ENCODE measurements around the gene ARHGAP30. TPM values are rescaled to one million over a fixed set of nuclear protein-coding genes. Genes with fewer than 3 reads are reported as not detected.

Gene ARHGAP30
- total and polyA plus RNA-seq, 2 donors (not counting 1 experiment from before 2014, with no cell fraction given), result not detected

DNA sequence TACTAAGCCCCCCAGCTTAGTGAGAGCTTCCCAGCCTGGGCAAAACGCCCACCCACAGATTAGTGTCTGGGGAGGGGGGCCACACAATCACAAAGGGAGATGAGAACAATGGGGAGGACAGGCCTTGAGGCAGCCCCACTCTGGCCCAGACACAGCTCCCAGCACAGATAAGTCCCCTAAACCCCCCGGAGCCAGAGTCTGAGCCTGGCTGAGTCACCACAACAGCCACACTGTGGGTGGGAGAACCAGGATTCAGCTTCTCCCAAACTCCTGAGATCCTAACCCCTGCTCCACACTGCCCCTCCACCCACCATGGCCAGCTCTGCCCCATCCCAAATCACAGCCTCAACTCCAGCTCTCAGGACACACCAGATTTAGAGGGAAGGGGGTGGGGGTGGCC lies 15.5 kb upstream of the ARHGAP30 start:
- H3K36me3 ChIP-seq (ENCODE audit: control insufficient read depth, insufficient read depth, low read length), result no peaks in the 10 kb centered on the region
- no peaks in the 10 kb centered on the region for H3K79me2 ChIP-seq (ENCODE audit: control insufficient read depth, insufficient read depth, low read length)
- no peak for TF ChIP-seq EZH2 (IDR thresholded peaks at IDR 0.05; ENCODE audit: low read length, missing control alignments)
- TF ChIP-seq, protein P1, sequence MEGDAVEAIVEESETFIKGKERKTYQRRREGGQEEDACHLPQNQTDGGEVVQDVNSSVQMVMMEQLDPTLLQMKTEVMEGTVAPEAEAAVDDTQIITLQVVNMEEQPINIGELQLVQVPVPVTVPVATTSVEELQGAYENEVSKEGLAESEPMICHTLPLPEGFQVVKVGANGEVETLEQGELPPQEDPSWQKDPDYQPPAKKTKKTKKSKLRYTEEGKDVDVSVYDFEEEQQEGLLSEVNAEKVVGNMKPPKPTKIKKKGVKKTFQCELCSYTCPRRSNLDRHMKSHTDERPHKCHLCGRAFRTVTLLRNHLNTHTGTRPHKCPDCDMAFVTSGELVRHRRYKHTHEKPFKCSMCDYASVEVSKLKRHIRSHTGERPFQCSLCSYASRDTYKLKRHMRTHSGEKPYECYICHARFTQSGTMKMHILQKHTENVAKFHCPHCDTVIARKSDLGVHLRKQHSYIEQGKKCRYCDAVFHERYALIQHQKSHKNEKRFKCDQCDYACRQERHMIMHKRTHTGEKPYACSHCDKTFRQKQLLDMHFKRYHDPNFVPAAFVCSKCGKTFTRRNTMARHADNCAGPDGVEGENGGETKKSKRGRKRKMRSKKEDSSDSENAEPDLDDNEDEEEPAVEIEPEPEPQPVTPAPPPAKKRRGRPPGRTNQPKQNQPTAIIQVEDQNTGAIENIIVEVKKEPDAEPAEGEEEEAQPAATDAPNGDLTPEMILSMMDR (conservative IDR thresholded peaks at IDR 0.05 in 1 of 2, IDR thresholded peaks at IDR 0.05 in 1 of 2; ENCODE audit: low read depth in 1 of 2, low read length in 2 of 2), result no peak
- no peak overlapping the region for H3K27ac ChIP-seq (ENCODE audit: insufficient read depth, low read length)
- H3K4me2 ChIP-seq (ENCODE audit: extremely low read depth, insufficient read depth, low read length), result no peak overlapping the region
- H3K27me3 ChIP-seq (ENCODE audit: control insufficient read depth, insufficient read depth, low read length), result no peaks in the 10 kb centered on the region
- no peak overlapping the region for H2AFZ ChIP-seq (ENCODE audit: low read length)
- peak in 1 of 2 donors; percentile 43 for DNase-seq (ENCODE audit: low read depth in 2 of 2)
- H3K4me3 ChIP-seq (replicated peaks in 1 of 4; ENCODE audit: control extremely low read depth in 1 of 4, insufficient read depth in 1 of 4, low read depth in 3 of 4, low read length in 4 of 4), result no peak overlapping the region
- peaks cover 21% of the 10 kb centered on the region for H3K4me1 ChIP-seq (ENCODE audit: control insufficient read depth, extremely low read depth, insufficient read depth, low read length)
- H3K9me3 ChIP-seq (ENCODE audit: control insufficient read depth, insufficient read depth, low read depth, low read length), result no peaks in the 10 kb centered on the region
- no peaks in the 10 kb centered on the region for H4K20me1 ChIP-seq (ENCODE audit: control insufficient read depth, extremely low read depth, insufficient read depth, low read length)
- H3K9ac ChIP-seq (ENCODE audit: insufficient read depth, low read length), result no peak overlapping the region

GRCh38 chr1:161084597-161084988 lies 14.9 kb upstream of the ARHGAP30 start:
- H3K27ac ChIP-seq (ENCODE audit: insufficient read depth, low read length), result no peak overlapping the region
- H3K9me3 ChIP-seq (ENCODE audit: control insufficient read depth, insufficient read depth, low read depth, low read length), result no peaks in the 10 kb centered on the region

GRCh38 chr1:161083748-161084596 lies 14.3 kb upstream of the ARHGAP30 start:
- TF ChIP-seq, protein P1 (conservative IDR thresholded peaks at IDR 0.05 in 1 of 2, IDR thresholded peaks at IDR 0.05 in 1 of 2; ENCODE audit: low read depth in 1 of 2, low read length in 2 of 2), result no peak
- H3K79me2 ChIP-seq (ENCODE audit: control insufficient read depth, insufficient read depth, low read length), result no peaks in the 10 kb centered on the region
- H3K36me3 ChIP-seq (ENCODE audit: control insufficient read depth, insufficient read depth, low read length), result no peaks in the 10 kb centered on the region
- no peak overlapping the region for H3K4me3 ChIP-seq (replicated peaks in 1 of 4; ENCODE audit: control extremely low read depth in 1 of 4, insufficient read depth in 1 of 4, low read depth in 3 of 4, low read length in 4 of 4)
- peaks cover 21% of the 10 kb centered on the region for H3K4me1 ChIP-seq (ENCODE audit: control insufficient read depth, extremely low read depth, insufficient read depth, low read length)
- peak overlapping the region; percentile 44 for H3K9ac ChIP-seq (ENCODE audit: insufficient read depth, low read length)
- H3K27ac ChIP-seq (ENCODE audit: insufficient read depth, low read length), result peak overlapping the region; percentile 67
- H3K27me3 ChIP-seq (ENCODE audit: control insufficient read depth, insufficient read depth, low read length), result no peaks in the 10 kb centered on the region
- H4K20me1 ChIP-seq (ENCODE audit: control insufficient read depth, extremely low read depth, insufficient read depth, low read length), result no peaks in the 10 kb centered on the region
- H3K9me3 ChIP-seq (ENCODE audit: control insufficient read depth, insufficient read depth, low read depth, low read length), result no peaks in the 10 kb centered on the region
- DNase-seq (ENCODE audit: low read depth in 2 of 2), result peak; percentile 19 to 59
- peak overlapping the region; percentile 16 for H2AFZ ChIP-seq (ENCODE audit: low read length)
- no peak overlapping the region for H3K4me2 ChIP-seq (ENCODE audit: extremely low read depth, insufficient read depth, low read length)

More at GRCh38 chr1:161084597-161084988, 14.9 kb upstream of the ARHGAP30 start:
- TF ChIP-seq, protein P1 (conservative IDR thresholded peaks at IDR 0.05 in 1 of 2, IDR thresholded peaks at IDR 0.05 in 1 of 2; ENCODE audit: low read depth in 1 of 2, low read length in 2 of 2), result no peak
- no peak for TF ChIP-seq EZH2 (IDR thresholded peaks at IDR 0.05; ENCODE audit: low read length, missing control alignments)
- no peak overlapping the region for H2AFZ ChIP-seq (ENCODE audit: low read length)
- H3K4me2 ChIP-seq (ENCODE audit: extremely low read depth, insufficient read depth, low read length), result no peak overlapping the region
- H3K4me1 ChIP-seq (ENCODE audit: control insufficient read depth, extremely low read depth, insufficient read depth, low read length), result peaks cover 21% of the 10 kb centered on the region
- H3K4me3 ChIP-seq (replicated peaks in 1 of 4; ENCODE audit: control extremely low read depth in 1 of 4, insufficient read depth in 1 of 4, low read depth in 3 of 4, low read length in 4 of 4), result no peak overlapping the region
- H3K79me2 ChIP-seq (ENCODE audit: control insufficient read depth, insufficient read depth, low read length), result no peaks in the 10 kb centered on the region
- DNase-seq (ENCODE audit: low read depth in 2 of 2), result no peak
- H4K20me1 ChIP-seq (ENCODE audit: control insufficient read depth, extremely low read depth, insufficient read depth, low read length), result no peaks in the 10 kb centered on the region
- no peaks in the 10 kb centered on the region for H3K36me3 ChIP-seq (ENCODE audit: control insufficient read depth, insufficient read depth, low read length)
- H3K9ac ChIP-seq (ENCODE audit: insufficient read depth, low read length), result no peak overlapping the region
- H3K27me3 ChIP-seq (ENCODE audit: control insufficient read depth, insufficient read depth, low read length), result no peaks in the 10 kb centered on the region

All from fibroblast of lung (primary cell).